OCI-LY7 (cell line): ENCODE data around the gene SGO2. TPM values are rescaled to one million over a fixed set of nuclear protein-coding genes. Genes with fewer than 3 reads are reported as not detected.
A peak's percentile ranks its signal among the peaks of the same experiment; 100 is the strongest.

Experiments
- BruUV-seq: library from RNA; stranded (reverse); fragments of 400-500 nt; replicated peaks from 2 replicates; lab custom pipeline; 2021; lab: Mats Ljungman, UMichigan
- CTCF ChIA-PET: fragments of 300-600 bp; sonication (Branson Sonifier 250); formaldehyde crosslinking; loops from one replicate; lab custom pipeline; 2022; ENCODE audit warnings: antibody characterized with exemption; ENCODE audit not compliant: unreplicated experiment; lab: Charles Lee
- POLR2A ChIA-PET: fragments of 300-600 bp; sonication (Branson Sonifier 250); formaldehyde crosslinking; loops from one replicate; lab custom pipeline; 2022; ENCODE audit warnings: antibody characterized with exemption; lab: Charles Lee
- DNase-seq: peaks from one replicate; pipeline ENCODE4 v3.0.0-alpha.2; 2015; ENCODE audit warnings: low spot score
- H2AFZ ChIP-seq: fragments of 200-600 bp; sonication (generic), shearing (Covaris generic); 2 replicates; pipeline ENCODE4 v1.6.1; 2014; ENCODE audit warnings: mild to moderate bottlenecking, antibody characterized with exemption, low read length, moderate library complexity
- H3K27ac ChIP-seq: fragments of 200-600 bp; sonication (generic); 2 replicates; pipeline ENCODE4 v1.5.1; 2014; ENCODE audit warnings: mixed run types, low read depth, mild to moderate bottlenecking, moderate library complexity, low read length, inconsistent platforms; ENCODE audit not compliant: poor library complexity, severe bottlenecking
- H3K36me3 ChIP-seq: fragments of 200-600 bp; sonication (generic); 2 replicates; pipeline ENCODE4 v1.6.1; 2014; ENCODE audit warnings: mild to moderate bottlenecking, antibody characterized with exemption, low read length, moderate library complexity, mixed read lengths; ENCODE audit not compliant: insufficient read depth
- H3K4me1 ChIP-seq: fragments of 200-600 bp; sonication (generic); 2 replicates; pipeline ENCODE4 v1.5.1; 2014; ENCODE audit warnings: mild to moderate bottlenecking, low read length; ENCODE audit not compliant: insufficient read depth, poor library complexity, severe bottlenecking
- H3K4me2 ChIP-seq: fragments of 200-600 bp; sonication (generic); 2 replicates; pipeline ENCODE4 v1.6.1; 2014; ENCODE audit warnings: mild to moderate bottlenecking, low read length
- H3K4me3 ChIP-seq: fragments of 200-600 bp; sonication (generic); 2 replicates; pipeline ENCODE4 v1.5.1; 2014; ENCODE audit warnings: mild to moderate bottlenecking, low read depth, low read length; ENCODE audit not compliant: poor library complexity, severe bottlenecking
- H3K79me2 ChIP-seq: fragments of 200-600 bp; sonication (generic); 2 replicates; pipeline ENCODE4 v1.6.1; 2016; ENCODE audit warnings: low read depth, mild to moderate bottlenecking, low read length, moderate library complexity, mixed read lengths; ENCODE audit not compliant: insufficient read depth
- H3K9me2 ChIP-seq: fragments of 200-600 bp; sonication (generic); 2 replicates; pipeline ENCODE4 v1.6.1; 2016; ENCODE audit warnings: mild to moderate bottlenecking, low read length, mixed read lengths; ENCODE audit not compliant: insufficient read depth
- H3K9me3 ChIP-seq: fragments of 200-600 bp; sonication (generic); 2 replicates; pipeline ENCODE4 v1.6.1; 2014; ENCODE audit warnings: mild to moderate bottlenecking, mixed run types, low read length, mixed read lengths
- H4K20me1 ChIP-seq: fragments of 200-600 bp; sonication (generic); 2 replicates; pipeline ENCODE4 v1.6.1; 2014; ENCODE audit warnings: mild to moderate bottlenecking, antibody characterized with exemption, low read length, moderate library complexity, mixed read lengths; ENCODE audit not compliant: insufficient read depth
- EZH2phosphoT487 ChIP-seq: fragments of 200-600 bp; sonication (generic); IDR thresholded peaks from 2 replicates; pipeline ENCODE4 v1.6.1; 2018; ENCODE audit warnings: low read depth, borderline replicate concordance, mild to moderate bottlenecking, mixed run types, antibody characterized with exemption, low read length, moderate library complexity, mixed read lengths
- intact Hi-C: fragments of 100-400 bp; cut with micrococcal nuclease; formaldehyde crosslinking; loops from one replicate; pipeline ENCODE4 v1.10.0; 2022; ENCODE audit not compliant: unreplicated experiment
- total RNA-seq, 2 experiments: library from RNA; depleted of rRNA in 1 of 2; stranded (reverse); fragments of >200 nt in 1 of 2; shearing (Covaris generic) in 1 of 2; gene quantifications; 2 replicates each; pipeline ENCODE4 v1.2.3, GENCODE V29; 2014 to 2022
- TF ChIP-seq, protein P1 (sequence below): fragments of 200-600 bp; sonication (generic); conservative IDR thresholded peaks from 2 replicates; pipeline ENCODE4 v1.5.1; 2014; ENCODE audit warnings: mild to moderate bottlenecking, antibody characterized with exemption, low read length, moderate library complexity, mixed read lengths

The SGO2 gene
- total RNA-seq, 2 experiments from 2014 or later: 29.3 to 55.3 TPM

DNA sequence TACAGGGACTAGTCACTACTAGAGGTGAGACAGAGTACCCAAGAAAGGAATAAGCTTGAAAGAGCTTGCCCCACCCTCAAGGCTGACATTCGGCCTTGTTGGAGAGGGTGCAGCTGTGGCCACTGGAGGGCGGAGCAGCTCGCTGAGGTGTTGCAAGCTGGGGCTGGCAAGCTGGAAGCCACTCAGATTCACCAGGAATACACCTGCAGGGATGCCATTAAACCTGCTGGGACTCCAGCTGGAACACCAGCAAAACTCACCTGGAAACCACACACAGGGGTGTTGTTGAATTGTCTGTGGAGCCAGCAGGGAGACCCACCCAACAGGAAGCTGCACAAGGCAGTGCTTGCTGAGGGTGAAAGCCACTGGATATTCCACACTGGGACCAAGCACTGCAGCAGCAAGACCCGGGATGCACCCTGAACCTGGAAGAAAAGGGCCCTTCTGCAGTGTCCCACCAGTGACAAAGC lies 42.2 kb upstream of the SGO2 start:
- no peaks in the 10 kb centered on the region for H3K9me3 ChIP-seq
- no peaks in the 10 kb centered on the region for H4K20me1 ChIP-seq
- no TSS peak for BruUV-seq
- ChIA-PET CTCF (interaction anchor here (0.6 to 2.3 kb wide), 11 partner anchors 10 to 307 kb away, joined by 3 to 6 read pairs (median 4); partner anchors contain the start of gene KCTD18), POLR2A (interaction anchor here (0.6 to 2.3 kb wide), 9 partner anchors 10 to 308 kb away, joined by 3 to 8 read pairs (median 4); no protein-coding TSS in a partner anchor)
- no peaks in the 10 kb centered on the region for H3K4me1 ChIP-seq
- no peak overlapping the region for H3K4me2 ChIP-seq
- TF ChIP-seq, protein P1, sequence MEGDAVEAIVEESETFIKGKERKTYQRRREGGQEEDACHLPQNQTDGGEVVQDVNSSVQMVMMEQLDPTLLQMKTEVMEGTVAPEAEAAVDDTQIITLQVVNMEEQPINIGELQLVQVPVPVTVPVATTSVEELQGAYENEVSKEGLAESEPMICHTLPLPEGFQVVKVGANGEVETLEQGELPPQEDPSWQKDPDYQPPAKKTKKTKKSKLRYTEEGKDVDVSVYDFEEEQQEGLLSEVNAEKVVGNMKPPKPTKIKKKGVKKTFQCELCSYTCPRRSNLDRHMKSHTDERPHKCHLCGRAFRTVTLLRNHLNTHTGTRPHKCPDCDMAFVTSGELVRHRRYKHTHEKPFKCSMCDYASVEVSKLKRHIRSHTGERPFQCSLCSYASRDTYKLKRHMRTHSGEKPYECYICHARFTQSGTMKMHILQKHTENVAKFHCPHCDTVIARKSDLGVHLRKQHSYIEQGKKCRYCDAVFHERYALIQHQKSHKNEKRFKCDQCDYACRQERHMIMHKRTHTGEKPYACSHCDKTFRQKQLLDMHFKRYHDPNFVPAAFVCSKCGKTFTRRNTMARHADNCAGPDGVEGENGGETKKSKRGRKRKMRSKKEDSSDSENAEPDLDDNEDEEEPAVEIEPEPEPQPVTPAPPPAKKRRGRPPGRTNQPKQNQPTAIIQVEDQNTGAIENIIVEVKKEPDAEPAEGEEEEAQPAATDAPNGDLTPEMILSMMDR: peak; percentile 80
- TF ChIP-seq EZH2phosphoT487: no peak
- no peaks in the 10 kb centered on the region for H3K79me2 ChIP-seq
- peak; percentile 57 for DNase-seq
- H3K4me3 ChIP-seq: no peak overlapping the region
- H2AFZ ChIP-seq: no peak overlapping the region
- no peaks in the 10 kb centered on the region for H3K36me3 ChIP-seq
- intact Hi-C loops: loop anchor here (1.0 kb wide), 1 partner anchor 220 kb away; no protein-coding TSS in a partner anchor
- H3K9me2 ChIP-seq: no peaks in the 10 kb centered on the region
- no peak overlapping the region for H3K27ac ChIP-seq

DNA sequence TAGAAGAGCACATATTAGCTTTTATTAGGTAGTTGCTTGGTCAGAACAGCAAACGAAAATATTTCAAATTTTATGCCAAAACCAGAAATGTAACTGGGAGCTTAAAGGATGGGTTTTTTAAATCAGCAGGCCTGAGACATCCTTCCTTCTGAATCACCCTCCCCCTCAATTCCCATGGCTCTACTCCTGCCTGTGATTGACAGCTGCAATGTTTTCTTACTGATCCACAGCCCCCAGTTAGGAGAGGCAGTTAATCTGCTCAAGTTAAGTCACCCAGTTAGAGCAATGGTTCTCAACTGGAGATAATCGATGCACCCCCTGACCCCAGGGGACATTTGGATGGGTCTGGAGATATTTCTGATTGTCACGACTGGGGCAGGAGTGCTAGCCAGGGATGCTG lies 41.1 kb upstream of the SGO2 start:
- Histone ChIP-seq H3K36me3 (peaks cover 2% of the 10 kb centered on the region; the same call in 1 of the 2 replicates), H3K4me1 (no peaks in the 10 kb centered on the region), H3K9me2 (no peaks in the 10 kb centered on the region), H3K9me3 (no peaks in the 10 kb centered on the region), H2AFZ (no peak overlapping the region), H3K4me2 (no peak overlapping the region), H3K27ac (no peak overlapping the region), H4K20me1 (no peaks in the 10 kb centered on the region), H3K79me2 (no peaks in the 10 kb centered on the region), H3K4me3 (no peak overlapping the region)
- intact Hi-C loops: no loop called here
- no peak for DNase-seq
- TF ChIP-seq, protein P1: no peak
- POLR2A ChIA-PET: interaction anchor here (1.0 to 2.3 kb wide), 5 partner anchors 13 to 220 kb away, joined by 4 to 6 read pairs (median 4); no protein-coding TSS in a partner anchor
- no TSS peak for BruUV-seq
- CTCF ChIA-PET: interaction anchor here (0.5 to 2.3 kb wide), 4 partner anchors 9 to 219 kb away, joined by 3 to 6 read pairs (median 4); no protein-coding TSS in a partner anchor

DNA sequence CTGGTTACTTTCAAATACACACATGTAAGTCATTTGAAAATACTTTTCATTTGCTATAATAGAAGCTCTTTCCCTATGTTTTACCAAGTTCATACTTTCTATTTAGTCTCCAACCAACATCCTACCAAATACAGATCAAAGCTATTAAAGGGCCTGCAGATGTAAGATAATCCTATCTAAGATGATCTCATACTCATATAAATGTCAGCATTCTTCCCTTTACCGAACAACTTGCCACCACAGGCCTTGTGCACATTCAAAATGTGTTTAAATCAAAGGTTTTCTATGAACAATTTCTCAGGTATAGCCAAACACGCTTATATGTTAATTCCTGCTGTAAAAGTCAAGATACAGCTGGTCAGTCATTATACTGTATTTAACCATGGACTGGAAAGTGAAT lies 39.5 kb upstream of the SGO2 start:
- TF ChIP-seq, protein P1: no peak
- no peak for TF ChIP-seq EZH2phosphoT487
- ChIA-PET POLR2A (interaction anchor here (0.8 to 1.3 kb wide), 4 partner anchors 10 to 224 kb away, joined by 3 to 6 read pairs (median 4); no protein-coding TSS in a partner anchor), CTCF (interaction anchor here (0.5 to 1.1 kb wide), 2 partner anchors 238 to 531 kb away, joined by 3 read pairs; partner anchors contain the start of genes MAIP1 and TYW5)
- Histone ChIP-seq H3K36me3 (peaks cover 15% of the 10 kb centered on the region), H3K9me3 (no peaks in the 10 kb centered on the region), H3K27ac (no peak overlapping the region), H3K4me3 (no peak overlapping the region), H2AFZ (no peak overlapping the region), H3K4me1 (no peaks in the 10 kb centered on the region), H3K9me2 (no peaks in the 10 kb centered on the region), H3K4me2 (no peak overlapping the region), H4K20me1 (no peaks in the 10 kb centered on the region), H3K79me2 (no peaks in the 10 kb centered on the region)
- intact Hi-C loops: no loop called here
- no peak for DNase-seq
- no TSS peak for BruUV-seq
